GM12878 (cell line): ENCODE data around the gene ZC3H6. TPM values are rescaled to one million over a fixed set of nuclear protein-coding genes. Genes with fewer than 3 reads are reported as not detected.

Experiments
- BCLAF1 ChIP-seq: fragments of 450-650 bp; IDR thresholded peaks from 2 replicates; pipeline ENCODE4 v1.6.1; 2017; ENCODE audit warnings: antibody characterized with exemption, mild to moderate bottlenecking, moderate library complexity
- CREB1 ChIP-seq: IDR thresholded peaks from 2 replicates; pipeline ENCODE4 v1.6.1; 2012; ENCODE audit warnings: low read depth, mild to moderate bottlenecking, inconsistent platforms
- DPF2 ChIP-seq: fragments of 450-650 bp; IDR thresholded peaks from 2 replicates; pipeline ENCODE4 v1.6.1; 2017; ENCODE audit warnings: mild to moderate bottlenecking
- ETV6 ChIP-seq, 2 experiments: fragments of 450-650 bp in 1 of 2; IDR thresholded peaks in 1 of 2; conservative IDR thresholded peaks in 1 of 2; 2 replicates each; pipeline ENCODE4 v1.6.1; 2014; ENCODE audit warnings: antibody characterized with exemption in 1 of 2, borderline replicate concordance in 1 of 2, low read depth in 1 of 2, mild to moderate bottlenecking in 1 of 2, moderate library complexity in 1 of 2
- FOXK2 ChIP-seq: fragments of 450-650 bp; IDR thresholded peaks from 2 replicates; pipeline ENCODE4 v1.6.1; 2017; ENCODE audit warnings: mild to moderate bottlenecking, moderate library complexity
- HDAC2 ChIP-seq: fragments of 200-600 bp; sonication (generic); IDR thresholded peaks from 2 replicates; pipeline ENCODE4 v1.6.1; 2017
- JUNB ChIP-seq: IDR thresholded peaks from 2 replicates; pipeline ENCODE4 v1.6.1; 2016; ENCODE audit warnings: antibody characterized with exemption, mild to moderate bottlenecking
- MEF2A ChIP-seq: IDR thresholded peaks from 2 replicates; pipeline ENCODE4 v1.6.1; 2011; ENCODE audit warnings: low read depth, mild to moderate bottlenecking, low read length, moderate library complexity; ENCODE audit not compliant: insufficient read depth
- NFIC ChIP-seq: IDR thresholded peaks from 2 replicates; pipeline ENCODE4 v1.6.1; 2012; ENCODE audit warnings: low read depth, mild to moderate bottlenecking, inconsistent platforms, low read length, moderate library complexity
- NFXL1 ChIP-seq: fragments of 450-650 bp; IDR thresholded peaks from 2 replicates; pipeline ENCODE4 v1.6.1; 2017; ENCODE audit warnings: antibody characterized with exemption, mild to moderate bottlenecking, borderline replicate concordance
- RELA ChIP-seq: fragments of 450-650 bp; IDR thresholded peaks from 2 replicates; pipeline ENCODE4 v1.8.0; 2014; ENCODE audit warnings: borderline replicate concordance; ENCODE audit not compliant: partially characterized antibody
- SIX5 ChIP-seq: IDR thresholded peaks from 2 replicates; pipeline ENCODE4 v1.6.1; 2011; ENCODE audit warnings: mild to moderate bottlenecking, low read depth, low read length, moderate library complexity; ENCODE audit not compliant: severe bottlenecking
- SMC3 ChIP-seq: IDR thresholded peaks from 2 replicates; pipeline ENCODE4 v1.6.1; 2011; ENCODE audit warnings: low read length, improper control_type of control experiment, borderline replicate concordance
- ZBTB40 ChIP-seq: fragments of 450-650 bp; IDR thresholded peaks from 2 replicates; pipeline ENCODE4 v1.6.1; 2016; ENCODE audit warnings: mild to moderate bottlenecking, moderate library complexity, borderline replicate concordance
- ZNF207 ChIP-seq: fragments of 450-650 bp; IDR thresholded peaks from 2 replicates; pipeline ENCODE4 v1.6.1; 2014; ENCODE audit warnings: antibody characterized with exemption, mild to moderate bottlenecking, borderline replicate concordance
- polyA plus RNA-seq, 11 experiments: library from polyadenylated mRNA; depleted of rRNA in 4 of 11; unstranded in 6 of 11; stranded (reverse) in 5 of 11; fragments of >200 nt; fragmentation: Nextera tagmentation in 4 of 11; fragmentation: Illumina TruSeq in 1 of 11; extraction: Ambion mirVana in 4 of 11; extraction: Trizol in 1 of 11; gene quantifications; 1 replicate in 1 of 11; 2 replicates in 10 of 11; pipeline versions ENCODE4 v1.2.1 to v1.2.3, GENCODE V29; 2011 to 2016; ENCODE audit warnings: inconsistent platforms in 2 of 11, missing spikeins in 2 of 11, low read depth in 1 of 11
- total RNA-seq, 4 experiments: library from RNA; depleted of rRNA in 3 of 4; stranded (reverse); fragments of >200 nt in 3 of 4; fragmentation: Illumina TruSeq in 1 of 4; extraction: Trizol in 1 of 4; gene quantifications; 2 replicates each; pipeline versions ENCODE4 v1.2.1 to v1.2.3, GENCODE V29; 2013 to 2021
- TF ChIP-seq, protein P1 (sequence below): fragments of 450-650 bp; IDR thresholded peaks from 2 replicates; pipeline ENCODE4 v1.6.1; 2017; ENCODE audit warnings: mild to moderate bottlenecking, moderate library complexity
- TF ChIP-seq, protein P2 (sequence below): fragments of 450-650 bp; IDR thresholded peaks from 2 replicates; pipeline ENCODE4 v1.6.1; 2016; ENCODE audit warnings: mild to moderate bottlenecking

Gene ZC3H6
- total and polyA plus RNA-seq, 10 of the 15 experiments (the other 5 are each of a cell fraction or from before 2014, with no cell fraction given): 0.53 to 4.7 (median 1.9) TPM

GRCh38 chr2:112254466-112255240, 20.7 kb upstream of the ZC3H6 start, which contains the start of gene ZC3H8 (continued):
- TF ChIP-seq SMC3: no peak
- no peak for TF ChIP-seq HDAC2
- TF ChIP-seq DPF2: no peak
- TF ChIP-seq NFIC: no peak
- no peak for TF ChIP-seq MEF2A
- no peak for TF ChIP-seq ETV6 (conservative IDR thresholded peaks at IDR 0.05 in 1 of 2, IDR thresholded peaks at IDR 0.05 in 1 of 2; ENCODE audit: borderline replicate concordance in 1 of 2, low read depth in 1 of 2)
- no peak for TF ChIP-seq SIX5
- peak; percentile 63; the same call in 1 of the 2 replicates for TF ChIP-seq CREB1
- TF ChIP-seq RELA: no peak
- TF ChIP-seq BCLAF1: no peak
- TF ChIP-seq FOXK2: no peak
- TF ChIP-seq JUNB: no peak
- TF ChIP-seq ZNF207: peak; percentile 19; the same call in 1 of the 2 replicates
- TF ChIP-seq ZBTB40: no peak
- TF ChIP-seq, protein P1, sequence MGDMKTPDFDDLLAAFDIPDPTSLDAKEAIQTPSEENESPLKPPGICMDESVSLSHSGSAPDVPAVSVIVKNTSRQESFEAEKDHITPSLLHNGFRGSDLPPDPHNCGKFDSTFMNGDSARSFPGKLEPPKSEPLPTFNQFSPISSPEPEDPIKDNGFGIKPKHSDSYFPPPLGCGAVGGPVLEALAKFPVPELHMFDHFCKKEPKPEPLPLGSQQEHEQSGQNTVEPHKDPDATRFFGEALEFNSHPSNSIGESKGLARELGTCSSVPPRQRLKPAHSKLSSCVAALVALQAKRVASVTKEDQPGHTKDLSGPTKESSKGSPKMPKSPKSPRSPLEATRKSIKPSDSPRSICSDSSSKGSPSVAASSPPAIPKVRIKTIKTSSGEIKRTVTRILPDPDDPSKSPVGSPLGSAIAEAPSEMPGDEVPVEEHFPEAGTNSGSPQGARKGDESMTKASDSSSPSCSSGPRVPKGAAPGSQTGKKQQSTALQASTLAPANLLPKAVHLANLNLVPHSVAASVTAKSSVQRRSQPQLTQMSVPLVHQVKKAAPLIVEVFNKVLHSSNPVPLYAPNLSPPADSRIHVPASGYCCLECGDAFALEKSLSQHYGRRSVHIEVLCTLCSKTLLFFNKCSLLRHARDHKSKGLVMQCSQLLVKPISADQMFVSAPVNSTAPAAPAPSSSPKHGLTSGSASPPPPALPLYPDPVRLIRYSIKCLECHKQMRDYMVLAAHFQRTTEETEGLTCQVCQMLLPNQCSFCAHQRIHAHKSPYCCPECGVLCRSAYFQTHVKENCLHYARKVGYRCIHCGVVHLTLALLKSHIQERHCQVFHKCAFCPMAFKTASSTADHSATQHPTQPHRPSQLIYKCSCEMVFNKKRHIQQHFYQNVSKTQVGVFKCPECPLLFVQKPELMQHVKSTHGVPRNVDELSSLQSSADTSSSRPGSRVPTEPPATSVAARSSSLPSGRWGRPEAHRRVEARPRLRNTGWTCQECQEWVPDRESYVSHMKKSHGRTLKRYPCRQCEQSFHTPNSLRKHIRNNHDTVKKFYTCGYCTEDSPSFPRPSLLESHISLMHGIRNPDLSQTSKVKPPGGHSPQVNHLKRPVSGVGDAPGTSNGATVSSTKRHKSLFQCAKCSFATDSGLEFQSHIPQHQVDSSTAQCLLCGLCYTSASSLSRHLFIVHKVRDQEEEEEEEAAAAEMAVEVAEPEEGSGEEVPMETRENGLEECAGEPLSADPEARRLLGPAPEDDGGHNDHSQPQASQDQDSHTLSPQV: no peak
- TF ChIP-seq, protein P2, sequence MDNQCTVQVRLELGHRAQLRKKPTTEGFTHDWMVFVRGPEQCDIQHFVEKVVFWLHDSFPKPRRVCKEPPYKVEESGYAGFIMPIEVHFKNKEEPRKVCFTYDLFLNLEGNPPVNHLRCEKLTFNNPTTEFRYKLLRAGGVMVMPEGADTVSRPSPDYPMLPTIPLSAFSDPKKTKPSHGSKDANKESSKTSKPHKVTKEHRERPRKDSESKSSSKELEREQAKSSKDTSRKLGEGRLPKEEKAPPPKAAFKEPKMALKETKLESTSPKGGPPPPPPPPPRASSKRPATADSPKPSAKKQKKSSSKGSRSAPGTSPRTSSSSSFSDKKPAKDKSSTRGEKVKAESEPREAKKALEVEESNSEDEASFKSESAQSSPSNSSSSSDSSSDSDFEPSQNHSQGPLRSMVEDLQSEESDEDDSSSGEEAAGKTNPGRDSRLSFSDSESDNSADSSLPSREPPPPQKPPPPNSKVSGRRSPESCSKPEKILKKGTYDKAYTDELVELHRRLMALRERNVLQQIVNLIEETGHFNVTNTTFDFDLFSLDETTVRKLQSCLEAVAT: peak; percentile 53; the same call in 1 of the 2 replicates
- no peak for TF ChIP-seq NFXL1
